Thyroid gland (tissue), 4 donors: ENCODE measurements around the gene PREP. TPM values are rescaled to one million over a fixed set of nuclear protein-coding genes. Genes with fewer than 3 reads are reported as not detected.

ENCODE experiments used
- DNase-seq, 2 donors: peaks; one replicate each; pipeline ENCODE4 v3.0.0-alpha.2; 2019
- H3K27ac ChIP-seq, 3 donors: fragments of 200-600 bp; sonication (generic); 1 replicate in 2 of 3; 2 replicates in 1 of 3; pipeline ENCODE4 v1.5.1; 2016 to 2019; ENCODE audit warnings: mild to moderate bottlenecking in 1 of 3, moderate library complexity in 1 of 3
- H3K27me3 ChIP-seq: fragments of 200-600 bp; sonication (generic); one replicate; pipeline ENCODE4 v1.5.1; 2019
- H3K36me3 ChIP-seq, 2 donors: fragments of 200-600 bp; sonication (generic); one replicate each; pipeline ENCODE4 v1.5.1; 2016 to 2019
- H3K4me1 ChIP-seq, 2 donors: fragments of 200-600 bp; sonication (generic); one replicate each; pipeline ENCODE4 v1.5.1; 2017 to 2019
- H3K4me3 ChIP-seq, 3 donors: fragments of 200-600 bp; sonication (generic); replicated peaks in 1 of 3; 1 replicate in 2 of 3; 2 replicates in 1 of 3; pipeline ENCODE4 v1.5.1; 2016; ENCODE audit warnings: mild to moderate bottlenecking in 1 of 3
- H3K9me3 ChIP-seq: fragments of 200-600 bp; sonication (generic); one replicate; pipeline ENCODE4 v1.5.1; 2017
- POLR2A ChIP-seq, 2 donors: fragments of 450-650 bp; IDR thresholded peaks; one replicate each; pipeline ENCODE4 v1.6.1; 2017; ENCODE audit warnings: antibody characterized with exemption in 2 of 2, mild to moderate bottlenecking in 2 of 2, moderate library complexity in 1 of 2
- WGBS, 2 donors: methylation state at CpG; one replicate each; pipeline ENCODE4 v1.1.5; 2017; 5-methylcytosine and 5-hydroxymethylcytosine counted together
- intact Hi-C: fragments of 100-400 bp; cut with DNase I; formaldehyde crosslinking; loops from one replicate; pipeline ENCODE4 v1.15.1; 2023
- total RNA-seq, 4 donors: library from RNA; depleted of rRNA; stranded (reverse); fragments of >200 nt; gene quantifications; one replicate each; pipeline ENCODE4 v1.2.3, GENCODE V29; 2016
- TF ChIP-seq, protein P1 (sequence below), 6 experiments: fragments of 200-600 bp in 3 of 6; fragments of 450-650 bp in 3 of 6; sonication (generic) in 3 of 6; IDR thresholded peaks; one replicate each; pipeline ENCODE4 v1.5.1; 2016 to 2019; ENCODE audit warnings: antibody characterized with exemption in 6 of 6, mild to moderate bottlenecking in 2 of 6, inconsistent platforms in 1 of 6, moderate library complexity in 1 of 6

The PREP gene
- total RNA-seq, 4 donors from 2014 or later, result 13.7 to 21.7 (median 16.6) TPM

DNA sequence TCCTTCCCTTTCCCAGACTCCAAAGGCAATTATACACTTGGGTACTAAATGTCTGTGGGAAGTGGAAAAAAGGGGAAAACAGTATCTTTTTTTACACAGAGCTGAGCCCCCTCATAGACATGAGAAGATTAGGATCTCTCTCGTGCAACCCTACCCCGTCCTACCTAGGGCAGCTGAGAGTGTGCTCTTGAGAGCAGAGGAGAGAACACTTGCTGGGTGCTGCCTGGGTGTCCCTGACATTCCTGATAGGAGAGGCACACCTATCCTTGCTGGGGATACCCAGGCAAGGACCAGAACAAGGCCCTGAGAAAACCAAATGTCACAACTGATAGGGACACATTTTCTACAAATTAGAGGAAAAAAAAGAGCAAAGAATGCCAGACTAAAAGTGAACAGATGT, 81.2 kb downstream of the PREP start:
- Histone ChIP-seq H3K36me3 (peaks cover 5 to 10% of the 10 kb centered on the region in 2 donors), H3K27me3 (no peaks in the 10 kb centered on the region), H3K27ac (no peak overlapping the region), H3K4me1 (peaks cover 7 to 9% of the 10 kb centered on the region in 2 donors), H3K4me3 (no peak overlapping the region), H3K9me3 (no peaks in the 10 kb centered on the region)
- intact Hi-C loops, result no loop called here
- 94 to 95% methylated on average over 2 of the region's 2 CpGs for WGBS, 2 donors
- TF ChIP-seq POLR2A (IDR thresholded peaks at IDR 0.05), result no peak
- TF ChIP-seq, protein P1, sequence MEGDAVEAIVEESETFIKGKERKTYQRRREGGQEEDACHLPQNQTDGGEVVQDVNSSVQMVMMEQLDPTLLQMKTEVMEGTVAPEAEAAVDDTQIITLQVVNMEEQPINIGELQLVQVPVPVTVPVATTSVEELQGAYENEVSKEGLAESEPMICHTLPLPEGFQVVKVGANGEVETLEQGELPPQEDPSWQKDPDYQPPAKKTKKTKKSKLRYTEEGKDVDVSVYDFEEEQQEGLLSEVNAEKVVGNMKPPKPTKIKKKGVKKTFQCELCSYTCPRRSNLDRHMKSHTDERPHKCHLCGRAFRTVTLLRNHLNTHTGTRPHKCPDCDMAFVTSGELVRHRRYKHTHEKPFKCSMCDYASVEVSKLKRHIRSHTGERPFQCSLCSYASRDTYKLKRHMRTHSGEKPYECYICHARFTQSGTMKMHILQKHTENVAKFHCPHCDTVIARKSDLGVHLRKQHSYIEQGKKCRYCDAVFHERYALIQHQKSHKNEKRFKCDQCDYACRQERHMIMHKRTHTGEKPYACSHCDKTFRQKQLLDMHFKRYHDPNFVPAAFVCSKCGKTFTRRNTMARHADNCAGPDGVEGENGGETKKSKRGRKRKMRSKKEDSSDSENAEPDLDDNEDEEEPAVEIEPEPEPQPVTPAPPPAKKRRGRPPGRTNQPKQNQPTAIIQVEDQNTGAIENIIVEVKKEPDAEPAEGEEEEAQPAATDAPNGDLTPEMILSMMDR (IDR thresholded peaks at IDR 0.05), result no peak
- DNase-seq, result no peak

DNA sequence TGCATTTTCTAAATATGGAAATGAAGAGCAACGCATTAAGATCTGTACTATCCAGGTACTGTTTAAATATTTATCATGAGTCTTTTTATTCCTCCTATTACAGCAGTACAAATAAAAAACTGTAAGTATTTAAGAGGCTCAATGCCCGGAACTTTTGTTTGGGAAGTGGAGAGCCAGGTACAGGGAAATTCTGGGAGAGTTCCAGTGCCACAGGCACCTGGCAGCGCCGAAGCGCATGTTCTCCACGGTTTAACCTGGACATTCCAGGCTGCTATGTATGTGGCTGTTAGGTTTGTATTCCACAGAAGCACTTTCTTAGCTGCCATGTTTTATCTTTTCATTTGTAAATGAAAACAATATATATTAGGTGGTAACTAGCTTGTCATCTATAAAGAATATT, 81.7 kb downstream of the PREP start:
- no peaks in the 10 kb centered on the region for H3K9me3 ChIP-seq
- intact Hi-C loops, result no loop called here
- no peaks in the 10 kb centered on the region for H3K27me3 ChIP-seq
- 94 to 98% methylated on average over 6 of the region's 6 CpGs for WGBS, 2 donors
- no peak for DNase-seq
- no peak overlapping the region for H3K27ac ChIP-seq
- peaks cover 2 to 4% of the 10 kb centered on the region in 2 donors for H3K4me1 ChIP-seq
- H3K36me3 ChIP-seq, result peaks cover 5 to 10% of the 10 kb centered on the region in 2 donors
- H3K4me3 ChIP-seq, result no peak overlapping the region
- TF ChIP-seq, protein P1 (IDR thresholded peaks at IDR 0.05), result no peak
- TF ChIP-seq POLR2A (IDR thresholded peaks at IDR 0.05), result no peak

DNA sequence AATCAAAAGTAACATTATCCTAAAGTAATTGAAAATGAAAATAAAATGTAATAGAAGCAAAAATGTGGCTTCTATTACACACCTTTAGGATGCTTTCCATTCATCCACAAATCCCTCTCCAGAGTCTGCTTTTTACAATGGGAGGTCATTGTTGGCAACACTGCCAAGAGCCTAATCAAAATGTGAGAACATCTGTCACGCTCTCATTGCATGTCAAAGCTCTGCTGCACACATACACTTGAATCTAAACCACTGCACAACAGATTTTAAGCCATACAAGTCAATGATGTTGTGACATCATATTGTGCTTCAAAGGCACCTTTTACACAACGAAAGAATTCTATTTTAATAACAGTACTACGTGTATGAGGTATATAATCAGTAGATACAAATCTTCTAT, 82.1 kb downstream of the PREP start:
- intact Hi-C loops, result no loop called here

DNA sequence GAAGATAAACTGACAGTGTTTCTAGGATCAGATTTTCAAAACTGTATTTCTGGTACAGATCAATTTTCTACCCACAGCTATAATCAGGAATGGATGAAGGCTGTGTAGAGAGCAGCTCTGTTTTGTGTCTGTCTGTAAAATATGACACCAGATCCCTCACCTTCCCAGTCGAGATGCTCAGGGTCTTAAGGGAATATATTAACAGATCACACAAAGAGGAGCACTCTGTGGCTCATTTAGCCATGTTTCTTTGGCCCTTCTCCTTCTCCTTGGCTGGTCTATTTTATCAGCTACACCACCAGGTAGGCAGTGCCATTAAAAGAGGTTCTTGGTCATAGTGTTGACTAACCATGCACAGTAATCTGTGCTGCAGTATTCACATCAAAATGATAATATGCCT, 82.6 kb downstream of the PREP start:
- Histone ChIP-seq H3K4me3 (no peak overlapping the region), H3K27ac (no peak overlapping the region), H3K9me3 (no peaks in the 10 kb centered on the region), H3K27me3 (no peaks in the 10 kb centered on the region), H3K4me1 (no peaks in the 10 kb centered on the region), H3K36me3 (peaks cover 5 to 10% of the 10 kb centered on the region in 2 donors)
- no peak for TF ChIP-seq POLR2A (IDR thresholded peaks at IDR 0.05)
- TF ChIP-seq, protein P1 (IDR thresholded peaks at IDR 0.05), result no peak
- intact Hi-C loops, result no loop called here
- no peak for DNase-seq
- WGBS, 2 donors, result 81 to 95% methylated on average over 1 of the region's 1 CpG

More for the DNA sequence above, 82.1 kb downstream of the PREP start:
- TF ChIP-seq, protein P1 (IDR thresholded peaks at IDR 0.05), result no peak
- no peak overlapping the region for H3K27ac ChIP-seq
- no peak overlapping the region for H3K4me3 ChIP-seq
- peaks cover 5 to 10% of the 10 kb centered on the region in 2 donors for H3K36me3 ChIP-seq
- no peaks in the 10 kb centered on the region for H3K27me3 ChIP-seq
- H3K4me1 ChIP-seq, result no peaks in the 10 kb centered on the region
- WGBS, 2 donors, result 95 to 96% methylated on average over 3 of the region's 3 CpGs
- no peaks in the 10 kb centered on the region for H3K9me3 ChIP-seq
- DNase-seq, result no peak

DNA sequence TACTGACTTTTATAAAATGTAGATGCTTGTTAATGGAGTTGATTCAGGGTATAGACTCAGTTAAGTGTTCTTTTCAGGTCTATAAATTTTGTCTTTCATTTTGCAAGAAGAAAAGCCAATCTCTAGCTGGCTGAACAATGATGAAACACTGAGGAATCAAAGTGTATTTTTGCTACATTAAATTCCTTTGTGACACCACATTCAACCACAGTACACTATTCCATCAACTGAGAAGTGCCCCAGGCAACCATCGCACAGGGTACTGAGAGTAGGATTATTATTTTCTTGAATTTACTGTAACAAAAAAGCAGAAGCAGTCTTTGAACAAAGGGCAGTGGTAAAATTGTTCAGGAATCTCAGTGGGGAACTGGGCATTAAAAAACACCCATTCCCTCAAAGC, 83.6 kb downstream of the PREP start:
- no peak for DNase-seq
- no peaks in the 10 kb centered on the region for H3K9me3 ChIP-seq
- peaks cover 5 to 10% of the 10 kb centered on the region in 2 donors for H3K36me3 ChIP-seq
- intact Hi-C loops, result no loop called here
- no peak for TF ChIP-seq POLR2A (IDR thresholded peaks at IDR 0.05)
- TF ChIP-seq, protein P1 (IDR thresholded peaks at IDR 0.05), result no peak
- no peaks in the 10 kb centered on the region for H3K27me3 ChIP-seq
- 97 to 98% methylated on average over 1 of the region's 1 CpG for WGBS, 2 donors
- no peak overlapping the region for H3K27ac ChIP-seq
- H3K4me1 ChIP-seq, result no peaks in the 10 kb centered on the region
- no peak overlapping the region for H3K4me3 ChIP-seq
